PC-9 (cell line): ENCODE data around the gene PSMC1.

Experiments
- CTCF ChIP-seq: fragments of 200-600 bp; sonication (generic); conservative IDR thresholded peaks from 2 replicates; pipeline ENCODE4 v1.6.1; 2017; ENCODE audit warnings: mixed run types, antibody characterized with exemption, mild to moderate bottlenecking, moderate library complexity
- EZH2 ChIP-seq: fragments of 200-600 bp; sonication (generic); IDR thresholded peaks from 2 replicates; pipeline ENCODE4 v1.8.0; 2017; ENCODE audit warnings: antibody characterized with exemption, low read depth

- TF ChIP-seq EZH2: no peak
- no peak for TF ChIP-seq CTCF
Measured at GRCh38 chr14:90301122-90301521, 44.8 kb downstream of the PSMC1 start.
